HEK293T (cell line): Measurements from ENCODE around the gene FRZB.

Experiments
- HDGF ChIP-seq: fragments of 450-650 bp; IDR thresholded peaks from 2 replicates; pipeline ENCODE4 v1.6.1; 2017; ENCODE audit warnings: antibody characterized with exemption, borderline replicate concordance
- SUZ12 ChIP-seq: fragments of 450-650 bp; IDR thresholded peaks from 2 replicates; pipeline ENCODE4 v1.6.1; 2016; ENCODE audit warnings: mild to moderate bottlenecking
- ZNF384 ChIP-seq: fragments of 450-650 bp; IDR thresholded peaks from 2 replicates; pipeline ENCODE4 v1.6.1; 2016

DNA sequence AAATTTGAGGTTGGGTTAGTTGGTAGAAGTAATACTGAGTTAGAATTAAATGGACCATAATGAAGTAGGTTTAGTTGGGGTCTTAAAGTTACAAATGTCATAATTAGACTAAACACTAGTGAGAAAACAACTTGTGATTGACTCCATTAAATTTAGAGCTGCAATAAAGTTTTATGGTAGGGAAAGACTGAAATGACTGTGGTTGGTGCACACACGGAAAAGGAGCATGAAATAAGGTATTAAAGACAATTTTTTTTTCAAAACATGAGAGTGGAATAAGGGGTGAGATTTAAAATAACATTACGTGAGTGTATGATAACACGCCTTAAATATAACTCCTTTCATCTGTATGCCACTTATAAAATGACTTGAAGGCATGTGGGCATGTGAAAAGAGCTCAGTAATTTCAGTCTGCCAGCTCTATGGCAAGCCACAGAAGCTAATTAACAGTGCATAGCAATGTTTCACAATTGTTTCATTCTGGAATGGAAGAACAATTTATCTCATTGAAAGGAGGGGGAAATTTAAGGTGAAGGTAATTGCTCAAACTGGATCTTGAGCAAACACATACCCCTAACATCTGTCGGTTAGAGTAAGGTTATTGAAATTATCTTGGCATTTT, 1.4 kb downstream of the FRZB start:
- TF ChIP-seq SUZ12 (no peak), HDGF (no peak), ZNF384 (no peak)
